Gastrocnemius medialis (tissue), 4 donors: ENCODE data around the gene YIPF6.

Source experiments
- CTCF ChIP-seq, 5 experiments: fragments of 450-650 bp in 3 of 5; fragments of 200-600 bp in 2 of 5; sonication (generic) in 2 of 5; IDR thresholded peaks in 4 of 5; conservative IDR thresholded peaks in 1 of 5; 1 replicate in 4 of 5; 2 replicates in 1 of 5; pipeline ENCODE4 v1.5.1; 2016 to 2019; ENCODE audit warnings: antibody characterized with exemption in 5 of 5, mild to moderate bottlenecking in 3 of 5, moderate library complexity in 3 of 5
- POLR2A ChIP-seq, 2 donors: fragments of 450-650 bp; IDR thresholded peaks; one replicate each; pipeline ENCODE4 v1.6.1; 2017; ENCODE audit warnings: antibody characterized with exemption in 2 of 2, mild to moderate bottlenecking in 2 of 2, moderate library complexity in 2 of 2

DNA sequence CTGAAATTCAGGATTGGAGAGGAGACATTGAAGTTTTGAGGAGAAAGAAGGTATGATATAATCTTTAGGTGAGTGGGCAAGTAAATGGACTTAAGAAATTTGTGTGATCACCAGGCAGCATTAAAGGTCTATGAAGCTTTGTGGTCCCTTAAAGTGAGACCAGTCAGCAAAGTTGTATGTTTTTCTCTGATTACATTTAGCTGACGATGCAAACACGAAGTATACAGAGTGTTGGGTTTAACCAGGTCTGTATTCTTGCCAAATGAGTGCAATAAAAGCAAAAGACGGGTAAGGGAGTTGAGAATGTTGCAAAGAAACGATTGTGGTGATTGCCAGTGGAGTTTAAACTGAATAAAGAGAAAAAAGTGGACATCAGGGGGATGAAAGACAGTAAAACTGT lies 11.6 kb upstream of the YIPF6 start:
- TF ChIP-seq POLR2A (IDR thresholded peaks at IDR 0.05) (no peak), CTCF (IDR thresholded peaks at IDR 0.05 in 4 of 5, conservative IDR thresholded peaks at IDR 0.05 in 1 of 5) (no peak)
